ENCODE results near the gene ZEB2.

ZEB2 gene

DNA sequence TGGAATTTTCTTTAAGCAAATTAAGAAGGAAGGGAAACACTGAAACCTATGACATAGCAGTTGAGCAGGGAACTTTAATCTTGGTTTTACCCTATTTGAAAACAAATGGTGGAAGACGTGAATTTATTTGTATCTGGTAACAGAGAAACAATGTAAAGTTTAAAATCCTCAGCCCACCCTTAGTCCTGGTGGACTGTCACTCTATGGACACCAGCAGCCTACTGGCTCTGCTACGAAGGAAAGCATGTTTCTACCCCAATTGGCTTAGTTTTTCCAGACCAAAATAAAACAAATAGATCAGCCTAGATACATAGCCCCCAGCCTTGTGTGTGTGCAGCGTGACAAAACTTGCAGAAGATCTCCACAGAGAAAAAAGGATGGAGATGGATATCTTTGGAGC, 7.4 kb downstream of the ZEB2 start:
- Histone ChIP-seq H3K27me3 (ENCODE audit: insufficient read depth, low read length) (peaks cover 82% of the 10 kb centered on the region), H3K9ac (ENCODE audit: low read depth, low read length) (no peak overlapping the region), H3K27ac (ENCODE audit: low read depth, low read length) (peak overlapping the region; percentile 33; the same call in 1 of the 2 replicates), H3K4me3 (ENCODE audit: low read length) (no peak overlapping the region; the same call in 1 of the 2 replicates), H3K36me3 (ENCODE audit: insufficient read depth, low read length) (no peaks in the 10 kb centered on the region), H3K9me3 (ENCODE audit: insufficient read depth, low read depth, low read length) (no peaks in the 10 kb centered on the region), H3K4me1 (ENCODE audit: insufficient read depth, low read length) (peaks cover 78% of the 10 kb centered on the region)
- WGBS = 43% methylated on average over 3 of the region's 3 CpGs

DNA sequence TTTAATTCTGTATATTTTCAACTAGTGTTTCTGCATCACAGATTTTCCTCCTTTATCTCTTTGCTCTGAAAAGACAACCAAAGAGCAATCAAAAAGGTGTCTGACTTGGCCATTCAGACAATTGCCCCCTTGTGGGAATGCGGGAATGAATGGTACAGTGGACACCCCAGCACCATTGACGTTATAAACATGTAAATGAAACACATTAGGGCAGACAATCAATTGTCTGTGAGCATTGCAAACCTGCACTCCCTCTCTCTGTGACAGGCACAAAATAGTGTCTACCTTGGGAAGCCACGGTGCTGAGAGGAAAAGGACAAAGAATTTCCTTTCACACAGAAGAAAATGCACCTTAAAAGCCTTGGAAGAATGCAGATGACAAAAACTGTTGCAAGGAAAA, 8.0 kb downstream of the ZEB2 start:
- H3K27me3 ChIP-seq (ENCODE audit: insufficient read depth, low read length) = peaks cover 81% of the 10 kb centered on the region
- H3K27ac ChIP-seq (ENCODE audit: low read depth, low read length) = peak overlapping the region; percentile 33; the same call in 1 of the 2 replicates
- no peak overlapping the region for H3K9ac ChIP-seq (ENCODE audit: low read depth, low read length)
- no peaks in the 10 kb centered on the region for H3K36me3 ChIP-seq (ENCODE audit: insufficient read depth, low read length)
- H3K9me3 ChIP-seq (ENCODE audit: insufficient read depth, low read depth, low read length) = no peaks in the 10 kb centered on the region
- no peak overlapping the region for H3K4me3 ChIP-seq (ENCODE audit: low read length)
- H3K4me1 ChIP-seq (ENCODE audit: insufficient read depth, low read length) = peaks cover 83% of the 10 kb centered on the region
- 5% methylated on average over 3 of the region's 3 CpGs for WGBS

DNA sequence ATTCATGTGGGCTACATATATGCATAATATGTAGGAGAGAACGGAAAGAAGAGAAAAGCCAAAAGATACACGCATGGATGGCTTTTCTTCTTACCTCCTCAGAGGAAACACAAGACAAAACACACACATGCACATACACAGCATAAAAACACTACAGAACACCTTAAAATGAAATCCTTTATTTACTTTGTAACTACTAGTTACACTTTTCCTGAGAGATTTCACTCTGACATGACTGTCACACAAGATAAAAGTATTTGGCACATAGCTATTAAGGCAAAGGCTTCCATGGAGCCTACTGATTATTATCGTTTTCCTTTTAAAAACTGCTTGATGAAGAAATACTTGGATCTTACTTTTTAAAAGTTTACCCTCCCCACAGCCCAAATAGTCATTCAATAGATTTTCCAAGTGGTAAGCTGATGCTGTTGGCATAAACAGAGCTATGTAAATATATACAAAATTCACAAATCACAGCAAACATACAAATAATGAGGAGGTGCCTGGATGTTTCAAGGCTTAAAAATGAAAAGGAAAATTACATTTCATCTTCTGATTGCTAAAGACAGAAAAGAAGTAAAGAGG, 8.6 kb downstream of the ZEB2 start:
- H3K36me3 ChIP-seq (ENCODE audit: insufficient read depth, low read length) = no peaks in the 10 kb centered on the region
- H3K27me3 ChIP-seq (ENCODE audit: insufficient read depth, low read length) = peaks cover 78% of the 10 kb centered on the region

GRCh38 chr2:144510294-144510991, 9.5 kb downstream of the ZEB2 start:
- 3% methylated on average over 15 of the region's 15 CpGs for whole genome bisulfite sequencing
- peak overlapping the region; percentile 87 for H3K27ac ChIP-seq (ENCODE audit: low read depth, low read length)
- no peaks in the 10 kb centered on the region for H3K36me3 ChIP-seq (ENCODE audit: insufficient read depth, low read length)
- no peaks in the 10 kb centered on the region for H3K9me3 ChIP-seq (ENCODE audit: insufficient read depth, low read depth, low read length)
- peaks cover 71% of the 10 kb centered on the region for H3K27me3 ChIP-seq (ENCODE audit: insufficient read depth, low read length)
- peaks cover 91% of the 10 kb centered on the region for H3K4me1 ChIP-seq (ENCODE audit: insufficient read depth, low read length)
- H3K4me3 ChIP-seq (ENCODE audit: low read length) = peak overlapping the region; percentile 12
- H3K9ac ChIP-seq (ENCODE audit: low read depth, low read length) = peak overlapping the region; percentile 33

More for the DNA sequence above, 8.6 kb downstream of the ZEB2 start:
- no peak overlapping the region; the same call in 1 of the 2 replicates for H3K9ac ChIP-seq (ENCODE audit: low read depth, low read length)
- peak overlapping the region; percentile 12 for H3K4me3 ChIP-seq (ENCODE audit: low read length)
- peak overlapping the region; percentile 87; the same call in 1 of the 2 replicates for H3K27ac ChIP-seq (ENCODE audit: low read depth, low read length)
- H3K9me3 ChIP-seq (ENCODE audit: insufficient read depth, low read depth, low read length) = no peaks in the 10 kb centered on the region
- WGBS = 28% methylated on average over 3 of the region's 3 CpGs
- H3K4me1 ChIP-seq (ENCODE audit: insufficient read depth, low read length) = peaks cover 84% of the 10 kb centered on the region

- H3K4me1 ChIP-seq (ENCODE audit: insufficient read depth, low read length) = peaks cover 91% of the 10 kb centered on the region
Observed at GRCh38 chr2:144509879-144510221, 10.1 kb downstream of the ZEB2 start.

GRCh38 chr2:144509001-144509878, 10.7 kb downstream of the ZEB2 start:
- Histone ChIP-seq H3K4me3 (ENCODE audit: low read length) (0 out of 2 replicates have a peak overlapping the region, but pooled peaks have one; percentile 10), H3K4me1 (ENCODE audit: insufficient read depth, low read length) (peaks cover 91% of the 10 kb centered on the region), H3K9me3 (ENCODE audit: insufficient read depth, low read depth, low read length) (no peaks in the 10 kb centered on the region), H3K27ac (ENCODE audit: low read depth, low read length) (peak overlapping the region; percentile 87; the same call in 1 of the 2 replicates), H3K36me3 (ENCODE audit: insufficient read depth, low read length) (no peaks in the 10 kb centered on the region), H3K27me3 (ENCODE audit: insufficient read depth, low read length) (peaks cover 59% of the 10 kb centered on the region), H3K9ac (ENCODE audit: low read depth, low read length) (peak overlapping the region; percentile 33; the same call in 1 of the 2 replicates)
- 43% methylated on average over 10 of the region's 10 CpGs for WGBS

More at GRCh38 chr2:144509879-144510221, 10.1 kb downstream of the ZEB2 start:
- 16% methylated on average over 2 of the region's 3 CpGs for WGBS
- Histone ChIP-seq H3K9ac (ENCODE audit: low read depth, low read length) (peak overlapping the region; percentile 33; the same call in 1 of the 2 replicates), H3K9me3 (ENCODE audit: insufficient read depth, low read depth, low read length) (no peaks in the 10 kb centered on the region), H3K36me3 (ENCODE audit: insufficient read depth, low read length) (no peaks in the 10 kb centered on the region), H3K27ac (ENCODE audit: low read depth, low read length) (peak overlapping the region; percentile 87; the same call in 1 of the 2 replicates), H3K4me3 (ENCODE audit: low read length) (peak overlapping the region; percentile 12; the same call in 1 of the 2 replicates), H3K27me3 (ENCODE audit: insufficient read depth, low read length) (peaks cover 65% of the 10 kb centered on the region)

- Histone ChIP-seq H3K36me3 (ENCODE audit: insufficient read depth, low read length) (no peaks in the 10 kb centered on the region), H3K9ac (ENCODE audit: low read depth, low read length) (no peak overlapping the region), H3K4me3 (ENCODE audit: low read length) (no peak overlapping the region), H3K9me3 (ENCODE audit: insufficient read depth, low read depth, low read length) (no peaks in the 10 kb centered on the region), H3K27me3 (ENCODE audit: insufficient read depth, low read length) (peaks cover 50% of the 10 kb centered on the region), H3K27ac (ENCODE audit: low read depth, low read length) (no peak overlapping the region), H3K4me1 (ENCODE audit: insufficient read depth, low read length) (peaks cover 92% of the 10 kb centered on the region)
- 83% methylated on average over 15 of the region's 15 CpGs for WGBS
Observed at GRCh38 chr2:144508172-144508851, 11.6 kb downstream of the ZEB2 start.

DNA sequence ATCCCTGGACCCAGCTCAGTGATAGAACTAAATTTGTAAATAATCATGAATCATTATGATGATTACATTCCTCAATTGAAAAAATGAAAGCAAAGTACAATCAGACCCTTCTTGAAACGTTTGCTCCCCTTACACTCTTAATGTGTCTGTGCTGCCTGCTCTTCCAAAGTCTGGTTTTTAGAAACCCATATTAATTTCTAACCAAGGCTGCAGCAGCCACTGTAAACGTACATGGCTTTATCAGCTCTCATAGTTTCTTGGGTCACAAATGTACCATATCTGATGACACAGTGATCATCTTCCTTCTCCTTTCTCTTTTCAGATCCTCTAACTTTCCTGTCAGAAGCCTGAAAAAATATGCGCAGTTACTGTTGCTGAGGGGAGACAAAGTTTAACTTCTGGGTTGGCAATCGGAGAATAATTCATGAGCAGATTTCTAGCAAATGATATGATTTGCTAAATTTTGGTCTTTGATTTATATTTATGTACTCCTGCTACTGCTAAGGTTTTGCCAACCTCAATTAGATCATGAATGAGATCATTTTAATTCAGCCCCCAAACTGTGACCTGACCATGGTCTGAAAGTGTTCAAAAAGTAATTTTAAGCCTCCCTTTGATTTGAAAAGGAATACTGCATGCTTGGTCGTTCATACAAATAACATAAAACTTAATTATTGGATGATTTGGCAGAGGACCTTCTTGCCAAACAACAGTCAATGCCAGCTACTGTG, 12.3 kb downstream of the ZEB2 start:
- no peaks in the 10 kb centered on the region for H3K9me3 ChIP-seq (ENCODE audit: insufficient read depth, low read depth, low read length)
- peaks cover 43% of the 10 kb centered on the region for H3K27me3 ChIP-seq (ENCODE audit: insufficient read depth, low read length)
- H3K9ac ChIP-seq (ENCODE audit: low read depth, low read length) = no peak overlapping the region
- WGBS = 75% methylated on average over 5 of the region's 5 CpGs
- H3K27ac ChIP-seq (ENCODE audit: low read depth, low read length) = no peak overlapping the region
- H3K4me1 ChIP-seq (ENCODE audit: insufficient read depth, low read length) = peaks cover 92% of the 10 kb centered on the region
- no peaks in the 10 kb centered on the region for H3K36me3 ChIP-seq (ENCODE audit: insufficient read depth, low read length)
- H3K4me3 ChIP-seq (ENCODE audit: low read length) = no peak overlapping the region

DNA sequence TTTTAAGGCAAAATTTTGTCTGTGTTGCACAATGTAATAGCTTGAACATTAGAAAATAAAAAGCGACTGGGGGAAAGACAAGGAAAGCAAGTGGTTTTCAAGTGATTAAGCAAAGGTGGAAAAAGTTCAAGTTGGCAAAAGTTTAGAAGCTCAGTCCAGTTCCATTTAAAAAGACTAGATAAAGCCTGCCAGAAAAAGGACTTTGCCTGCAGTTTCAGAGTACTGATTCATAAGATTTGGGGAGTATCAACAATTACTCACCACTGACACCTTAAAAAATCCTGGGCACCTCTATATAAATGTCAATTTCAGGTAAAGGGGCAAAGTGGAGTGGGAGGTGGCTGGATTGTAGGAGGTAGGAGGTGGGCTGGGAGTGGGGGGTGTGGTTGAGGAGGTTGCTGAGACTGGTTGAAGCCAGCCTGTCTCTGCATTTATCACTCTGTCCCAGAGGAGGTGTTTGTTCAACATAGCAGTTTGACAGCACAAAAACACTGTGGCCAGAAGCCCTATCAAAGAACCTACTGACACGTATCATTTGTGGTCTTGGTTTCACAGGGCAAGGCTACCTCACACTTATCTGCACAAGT, 14.6 kb downstream of the ZEB2 start:
- Histone ChIP-seq H3K36me3 (ENCODE audit: insufficient read depth, low read length) (no peaks in the 10 kb centered on the region), H3K27me3 (ENCODE audit: insufficient read depth, low read length) (peaks cover 25% of the 10 kb centered on the region), H3K9me3 (ENCODE audit: insufficient read depth, low read depth, low read length) (no peaks in the 10 kb centered on the region), H3K27ac (ENCODE audit: low read depth, low read length) (no peak overlapping the region), H3K4me3 (ENCODE audit: low read length) (no peak overlapping the region), H3K9ac (ENCODE audit: low read depth, low read length) (no peak overlapping the region), H3K4me1 (ENCODE audit: insufficient read depth, low read length) (peaks cover 88% of the 10 kb centered on the region)
- 53% methylated on average over 2 of the region's 2 CpGs for WGBS

DNA sequence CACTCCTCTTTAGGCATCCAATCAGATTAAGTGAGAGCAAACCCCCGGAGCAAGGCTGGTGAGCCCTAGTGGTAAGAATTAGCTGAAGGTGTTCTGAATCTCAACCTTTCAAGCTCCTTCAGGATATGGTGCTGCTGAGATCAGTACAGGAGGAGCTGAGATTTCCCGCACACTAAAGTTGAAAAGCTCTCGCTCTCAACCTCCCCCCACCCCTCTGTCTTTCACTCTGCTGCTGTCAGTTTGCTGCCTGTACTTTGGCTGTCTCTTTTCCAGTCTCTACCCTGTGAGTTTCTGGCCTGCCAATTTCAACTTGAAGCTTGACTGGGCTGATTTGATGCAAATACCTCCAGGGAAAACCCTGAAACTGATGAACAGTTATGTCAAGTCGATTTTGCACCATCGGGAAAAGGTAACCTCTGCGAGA, 15.7 kb downstream of the ZEB2 start:
- H3K4me1 ChIP-seq (ENCODE audit: insufficient read depth, low read length) = peaks cover 84% of the 10 kb centered on the region

More for the DNA sequence above, 15.7 kb downstream of the ZEB2 start:
- Histone ChIP-seq H3K9ac (ENCODE audit: low read depth, low read length) (no peak overlapping the region), H3K27ac (ENCODE audit: low read depth, low read length) (no peak overlapping the region; the same call in 1 of the 2 replicates), H3K4me3 (ENCODE audit: low read length) (peak overlapping the region; percentile 12; the same call in 1 of the 2 replicates), H3K36me3 (ENCODE audit: insufficient read depth, low read length) (no peaks in the 10 kb centered on the region), H3K9me3 (ENCODE audit: insufficient read depth, low read depth, low read length) (no peaks in the 10 kb centered on the region), H3K27me3 (ENCODE audit: insufficient read depth, low read length) (peaks cover 20% of the 10 kb centered on the region)
- 39% methylated on average over 6 of the region's 6 CpGs for WGBS
